ENCODE data around the gene LCP1.

LCP1 gene

DNA sequence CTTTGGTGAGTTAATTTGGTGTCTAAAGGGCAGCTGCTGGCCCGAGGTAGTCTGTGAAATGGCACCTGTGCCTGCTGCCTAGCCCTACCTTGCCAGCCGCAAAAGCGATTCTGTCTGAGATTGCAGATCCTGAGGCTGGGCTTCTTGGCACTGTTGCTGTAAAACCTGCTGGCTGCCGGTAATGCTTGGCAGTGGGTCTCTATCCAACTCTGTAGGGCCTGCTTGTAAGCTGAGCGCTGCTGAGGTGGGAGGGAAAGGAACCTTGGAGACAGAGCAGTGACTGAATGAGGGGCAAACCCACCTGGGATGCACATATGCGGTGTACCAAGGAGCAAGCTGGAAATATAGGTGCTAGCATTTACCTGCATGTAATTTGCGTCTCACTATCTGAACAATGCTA lies 11.7 kb downstream of the LCP1 start:
- TF ChIP-seq, protein P1, sequence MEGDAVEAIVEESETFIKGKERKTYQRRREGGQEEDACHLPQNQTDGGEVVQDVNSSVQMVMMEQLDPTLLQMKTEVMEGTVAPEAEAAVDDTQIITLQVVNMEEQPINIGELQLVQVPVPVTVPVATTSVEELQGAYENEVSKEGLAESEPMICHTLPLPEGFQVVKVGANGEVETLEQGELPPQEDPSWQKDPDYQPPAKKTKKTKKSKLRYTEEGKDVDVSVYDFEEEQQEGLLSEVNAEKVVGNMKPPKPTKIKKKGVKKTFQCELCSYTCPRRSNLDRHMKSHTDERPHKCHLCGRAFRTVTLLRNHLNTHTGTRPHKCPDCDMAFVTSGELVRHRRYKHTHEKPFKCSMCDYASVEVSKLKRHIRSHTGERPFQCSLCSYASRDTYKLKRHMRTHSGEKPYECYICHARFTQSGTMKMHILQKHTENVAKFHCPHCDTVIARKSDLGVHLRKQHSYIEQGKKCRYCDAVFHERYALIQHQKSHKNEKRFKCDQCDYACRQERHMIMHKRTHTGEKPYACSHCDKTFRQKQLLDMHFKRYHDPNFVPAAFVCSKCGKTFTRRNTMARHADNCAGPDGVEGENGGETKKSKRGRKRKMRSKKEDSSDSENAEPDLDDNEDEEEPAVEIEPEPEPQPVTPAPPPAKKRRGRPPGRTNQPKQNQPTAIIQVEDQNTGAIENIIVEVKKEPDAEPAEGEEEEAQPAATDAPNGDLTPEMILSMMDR (IDR thresholded peaks at IDR 0.05; ENCODE audit: control extremely low read depth, extremely low read depth, low read depth, missing control alignments): no peak
- ChIA-PET CTCF (interaction anchor here (0.6 to 11.0 kb wide), 8 partner anchors 9 to 164 kb away, joined by 3 to 100 read pairs (median 4); no protein-coding TSS in a partner anchor), POLR2A (interaction anchor here (1.3 kb wide), 1 partner anchor 12 kb away, joined by 6 read pairs; the partner anchor contains the start of gene LCP1)
- DNase-seq (ENCODE audit: extremely low spot score): no peak

DNA sequence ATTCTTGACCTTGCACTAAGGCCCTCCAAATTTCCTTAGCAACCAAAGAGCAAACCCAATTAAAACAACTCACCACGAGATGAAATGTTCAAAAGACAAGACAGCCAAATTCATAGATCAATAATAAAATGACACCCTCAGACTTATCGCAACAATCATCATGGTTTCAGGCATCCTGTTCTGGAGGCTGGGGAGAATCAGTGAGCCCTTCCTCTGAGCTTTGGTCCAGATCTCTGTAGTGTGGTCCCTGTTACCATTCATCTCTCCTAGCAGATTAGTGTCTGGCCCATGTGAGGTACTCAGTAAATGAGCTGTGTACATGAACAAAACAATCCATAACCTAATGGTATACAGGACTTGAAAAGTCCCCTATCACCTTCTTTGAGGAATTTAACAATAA lies 12.2 kb downstream of the LCP1 start:
- POLR2A ChIA-PET: no interaction called here
- DNase-seq (ENCODE audit: extremely low spot score): no peak
- CTCF ChIA-PET: interaction anchor here (1.4 to 11.0 kb wide), 4 partner anchors 11 to 30 kb away, joined by 5 to 100 read pairs (median 8); no protein-coding TSS in a partner anchor
- TF ChIP-seq, protein P1 (IDR thresholded peaks at IDR 0.05; ENCODE audit: control extremely low read depth, extremely low read depth, low read depth, missing control alignments): no peak

DNA sequence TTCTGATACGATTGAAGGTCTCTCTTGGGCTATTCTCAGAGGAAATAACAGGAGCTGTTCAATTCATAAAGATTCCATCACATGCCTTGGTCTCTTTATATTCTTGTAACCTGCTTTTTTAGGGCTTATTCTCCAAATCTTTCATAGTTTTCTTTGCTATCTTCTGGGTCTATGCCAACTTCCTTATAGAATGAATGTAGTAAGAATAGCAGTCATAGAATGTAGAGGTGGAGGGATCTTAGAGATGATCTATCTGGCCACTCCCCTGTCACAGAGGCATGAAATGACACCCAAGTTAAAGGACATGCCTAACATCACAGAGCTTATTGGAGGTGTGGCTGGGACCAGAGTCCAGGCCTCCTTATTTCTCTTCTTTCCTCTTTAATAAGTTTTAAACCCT lies 13.2 kb downstream of the LCP1 start:
- no peak for DNase-seq (ENCODE audit: extremely low spot score)
- ChIA-PET POLR2A (interaction anchor here (1.0 to 1.3 kb wide), 2 partner anchors 13 to 20 kb away, joined by 4 read pairs; partner anchors contain the start of gene LCP1), CTCF (interaction anchor here (0.9 to 11.0 kb wide), 12 partner anchors 7 to 362 kb away, joined by 3 to 100 read pairs (median 4); partner anchors contain the start of gene LCP1)
- TF ChIP-seq, protein P1 (IDR thresholded peaks at IDR 0.05; ENCODE audit: control extremely low read depth, extremely low read depth, low read depth, missing control alignments): no peak

DNA sequence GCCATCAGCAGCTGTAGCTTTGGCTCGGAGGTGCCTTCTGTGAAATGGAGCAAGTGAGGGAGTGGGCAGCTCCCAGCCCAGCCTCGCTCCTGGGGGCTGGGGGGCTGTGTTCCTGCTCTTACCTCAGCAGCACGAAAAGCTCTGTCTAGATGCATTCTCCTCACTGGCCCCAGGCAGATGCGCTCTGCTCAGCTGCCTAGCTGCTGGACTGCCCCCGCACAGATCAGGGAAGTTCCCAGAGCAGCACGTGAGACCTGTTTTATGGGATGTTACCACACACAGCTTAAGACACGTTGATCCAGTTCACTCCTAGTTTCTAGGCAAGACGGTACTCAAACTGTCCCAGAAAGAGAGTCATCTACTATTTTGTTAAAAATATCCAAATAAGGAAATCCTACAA lies 13.6 kb downstream of the LCP1 start:
- ChIA-PET POLR2A (interaction anchor here (1.0 to 1.3 kb wide), 2 partner anchors 14 to 20 kb away, joined by 4 read pairs; partner anchors contain the start of gene LCP1), CTCF (interaction anchor here (0.9 to 11.0 kb wide), 14 partner anchors 8 to 361 kb away, joined by 3 to 100 read pairs (median 4); partner anchors contain the start of gene LCP1)
- DNase-seq (ENCODE audit: extremely low spot score): no peak
- TF ChIP-seq, protein P1 (IDR thresholded peaks at IDR 0.05; ENCODE audit: control extremely low read depth, extremely low read depth, low read depth, missing control alignments): no peak

DNA sequence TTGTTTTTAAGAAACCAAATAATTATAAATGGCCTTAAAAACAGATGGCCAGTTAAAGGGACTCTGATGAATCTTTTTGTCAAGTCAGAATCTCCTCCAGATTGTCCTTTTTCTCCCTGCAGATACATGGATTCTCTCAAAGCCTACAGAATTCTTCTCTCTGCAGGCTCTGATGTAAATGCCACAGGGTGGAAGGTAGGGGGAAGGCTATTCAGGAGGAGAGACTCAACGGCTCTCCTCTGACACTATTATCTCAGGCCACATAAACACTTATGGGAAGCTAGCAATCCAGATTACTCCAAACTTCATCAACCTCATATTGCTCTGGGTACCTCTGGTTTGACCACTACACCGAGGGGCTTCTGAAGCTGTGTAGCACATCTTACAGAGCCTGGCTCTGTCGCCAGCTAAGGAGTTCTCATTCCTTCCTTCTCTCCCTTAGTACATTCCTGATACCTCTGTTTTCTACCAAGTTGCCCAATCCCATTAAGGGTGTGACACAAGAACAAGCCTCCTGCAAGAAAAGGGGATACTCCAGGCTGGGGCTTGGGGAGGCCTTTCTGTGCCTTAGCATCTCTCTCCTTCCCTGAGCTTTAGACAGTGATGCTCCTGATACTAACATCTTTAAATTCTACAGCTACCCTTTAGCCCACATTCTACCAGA lies 14.9 kb downstream of the LCP1 start:
- CTCF ChIA-PET: interaction anchor here (0.9 to 11.0 kb wide), 9 partner anchors 8 to 162 kb away, joined by 3 to 100 read pairs (median 3); partner anchors contain the start of gene LCP1
- POLR2A ChIA-PET: interaction anchor here (0.9 to 1.7 kb wide), 2 partner anchors 9 to 16 kb away, joined by 4 read pairs; no protein-coding TSS in a partner anchor
- TF ChIP-seq, protein P1 (IDR thresholded peaks at IDR 0.05; ENCODE audit: control extremely low read depth, extremely low read depth, low read depth, missing control alignments): no peak
- no peak for DNase-seq (ENCODE audit: extremely low spot score)

DNA sequence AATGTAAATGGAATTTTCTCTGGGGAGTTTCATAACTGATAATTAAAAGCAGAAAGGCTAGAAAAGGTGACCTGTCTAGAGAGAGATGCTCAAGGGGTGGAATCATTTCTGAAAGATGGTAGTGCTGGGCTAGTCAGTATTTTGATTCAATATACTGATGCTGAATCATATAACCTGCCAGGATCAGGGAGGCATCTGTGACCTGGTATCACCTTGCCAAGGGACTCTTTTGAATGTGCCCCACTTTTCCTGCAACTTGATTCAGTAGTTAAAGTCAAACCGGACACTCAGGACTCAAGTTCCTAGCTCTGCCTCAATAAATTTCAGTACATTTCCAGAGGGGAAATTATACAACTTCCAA lies 15.8 kb downstream of the LCP1 start:
- CTCF ChIA-PET: interaction anchor here (1.0 to 4.9 kb wide), 2 partner anchors 10 to 14 kb away, joined by 3 to 39 read pairs; partner anchors contain the start of gene LCP1
- TF ChIP-seq, protein P1 (IDR thresholded peaks at IDR 0.05; ENCODE audit: control extremely low read depth, extremely low read depth, low read depth, missing control alignments): no peak
- no peak for DNase-seq (ENCODE audit: extremely low spot score)
- POLR2A ChIA-PET: interaction anchor here (1.7 kb wide), 1 partner anchor 10 kb away, joined by 4 read pairs; no protein-coding TSS in a partner anchor
